CD4-positive, alpha-beta T cell treated with Interleukin-4 for 4 hours (primary cell): Measurements from ENCODE around the gene TRIML2.
"Not testable (repeated sequence)": the region's sequence is repeated elsewhere in the genome, so short reads cannot be mapped to it uniquely, and the experiment has no call there.

Source experiments
- DNase-seq: peaks from one replicate; pipeline ENCODE4 v3.0.0-alpha.2; 2020

TRIML2 gene

GRCh38 chr4:188106454-188106853 is 2.9 kb downstream of the TRIML2 start:
- no peak for DNase-seq

GRCh38 chr4:188092824-188093223 is 16.6 kb downstream of the TRIML2 start:
- no peak for DNase-seq

GRCh38 chr4:188086858-188087257 is 22.5 kb downstream of the TRIML2 start:
- DNase-seq: no peak

- DNase-seq: no peak
Observed at GRCh38 chr4:188082796-188083195, 26.6 kb downstream of the TRIML2 start.

GRCh38 chr4:188078116-188078515 is 31.3 kb downstream of the TRIML2 start:
- DNase-seq: no peak

GRCh38 chr4:188076169-188076568 is 33.2 kb downstream of the TRIML2 start:
- no peak for DNase-seq

GRCh38 chr4:188061083-188061482 is 48.3 kb downstream of the TRIML2 start:
- DNase-seq: no peak

- no peak for DNase-seq
Observed at GRCh38 chr4:188053302-188053701, 56.1 kb downstream of the TRIML2 start.

GRCh38 chr4:188046657-188047056 is 62.7 kb downstream of the TRIML2 start:
- no peak for DNase-seq

GRCh38 chr4:188045461-188045860 is 63.9 kb downstream of the TRIML2 start:
- not testable (repeated sequence) for DNase-seq

GRCh38 chr4:188043154-188043553 is 66.2 kb downstream of the TRIML2 start:
- DNase-seq: no peak

GRCh38 chr4:188042191-188042590 is 67.2 kb downstream of the TRIML2 start:
- DNase-seq: no peak

- DNase-seq: no peak
Observed at GRCh38 chr4:188041721-188042120, 67.7 kb downstream of the TRIML2 start.
